GM04503 (cell line): ENCODE measurements around the gene CFL2.
"Not testable (repeated sequence)": the region's sequence is repeated elsewhere in the genome, so short reads cannot be mapped to it uniquely, and the experiment has no call there.

Source experiments
- DNase-seq: peaks from one replicate; pipeline ENCODE4 v3.0.0-alpha.2; 2012; ENCODE audit warnings: low read depth

The CFL2 gene

GRCh38 chr14:34714320-34715126 lies at the start of gene CFL2:
TSS of gene CFL2 (minus strand) at chr14:34714593. CDS start at chr14:34714540, 53 bp downstream.
- DNase-seq = no peak

GRCh38 chr14:34755215-34755614 lies 40.8 kb upstream of the CFL2 start:
- no peak for DNase-seq

- DNase-seq = no peak
Observed at GRCh38 chr14:34754687-34755086, 40.3 kb upstream of the CFL2 start.

- peak; percentile 34 for DNase-seq
Observed at GRCh38 chr14:34750670-34751069, 36.3 kb upstream of the CFL2 start.

- DNase-seq = no peak
Observed at GRCh38 chr14:34750233-34750632, 35.8 kb upstream of the CFL2 start.

- no peak for DNase-seq
Observed at GRCh38 chr14:34749408-34749807, 35.0 kb upstream of the CFL2 start.

GRCh38 chr14:34742270-34743115 lies 28.1 kb upstream of the CFL2 start:
- DNase-seq = no peak

GRCh38 chr14:34741840-34742239 lies 27.4 kb upstream of the CFL2 start:
- DNase-seq = no peak

- not testable (repeated sequence) for DNase-seq
Observed at GRCh38 chr14:34740139-34740538, 25.7 kb upstream of the CFL2 start.

GRCh38 chr14:34737079-34737478 lies 22.7 kb upstream of the CFL2 start:
- DNase-seq = not testable (repeated sequence)

- DNase-seq = no peak
Observed at GRCh38 chr14:34733245-34733644, 18.9 kb upstream of the CFL2 start.

GRCh38 chr14:34732802-34733201 lies 18.4 kb upstream of the CFL2 start:
- no peak for DNase-seq

- DNase-seq = no peak
Observed at GRCh38 chr14:34723867-34724266, 9.5 kb upstream of the CFL2 start.

- DNase-seq = no peak
Observed at GRCh38 chr14:34722723-34723545, 8.5 kb upstream of the CFL2 start.

- DNase-seq = no peak
Observed at GRCh38 chr14:34721129-34721528, 6.7 kb upstream of the CFL2 start.

GRCh38 chr14:34718750-34719304 lies 4.4 kb upstream of the CFL2 start:
- DNase-seq = no peak

- no peak for DNase-seq
Observed at GRCh38 chr14:34715127-34715863, 902 bp upstream of the CFL2 start.

- DNase-seq = no peak
Observed at GRCh38 chr14:34713681-34714319, 593 bp downstream of the CFL2 start.

- no peak for DNase-seq
Observed at GRCh38 chr14:34713122-34713680, 1.2 kb downstream of the CFL2 start.
